Esophagus (tissue), 2 donors: ENCODE measurements around the gene GRM4. TPM values are rescaled to one million over a fixed set of nuclear protein-coding genes. Genes with fewer than 3 reads are reported as not detected.

Experiments used
- H3K27ac ChIP-seq, 2 donors: one replicate each; pipeline ENCODE4 v1.5.1; 2013; ENCODE audit warnings: low read depth in 2 of 2, mild to moderate bottlenecking in 2 of 2, inconsistent platforms in 1 of 2, low read length in 1 of 2, moderate library complexity in 1 of 2
- H3K27me3 ChIP-seq, 2 donors: one replicate each; pipeline ENCODE4 v1.6.1; 2013; ENCODE audit warnings: low read length in 2 of 2, control low read depth in 1 of 2, mild to moderate bottlenecking in 1 of 2; ENCODE audit not compliant: insufficient read depth in 2 of 2, control insufficient read depth in 1 of 2
- H3K36me3 ChIP-seq, 2 donors: one replicate each; pipeline ENCODE4 v1.6.1; 2013; ENCODE audit warnings: low read length in 1 of 2; ENCODE audit not compliant: control insufficient read depth in 2 of 2, insufficient read depth in 2 of 2
- H3K4me1 ChIP-seq, 2 donors: one replicate each; pipeline ENCODE4 v1.6.1; 2013; ENCODE audit warnings: low read length in 1 of 2; ENCODE audit not compliant: control insufficient read depth in 2 of 2, insufficient read depth in 2 of 2
- H3K4me3 ChIP-seq, 2 donors: one replicate each; pipeline ENCODE4 v1.5.1; 2013; ENCODE audit warnings: low read length in 2 of 2, mild to moderate bottlenecking in 2 of 2, low read depth in 1 of 2, moderate library complexity in 1 of 2
- H3K9me3 ChIP-seq, 2 donors: one replicate each; pipeline ENCODE4 v1.6.1; 2013; ENCODE audit warnings: mild to moderate bottlenecking in 2 of 2, low read depth in 1 of 2, low read length in 1 of 2, moderate library complexity in 1 of 2; ENCODE audit not compliant: control insufficient read depth in 2 of 2, insufficient read depth in 1 of 2
- WGBS, 2 donors: extraction: QIAGEN DNeasy Blood & Tissue Kit; methylation state at CpG; one replicate each; pipeline ENCODE4 v1.1.7; 2013; 5-methylcytosine and 5-hydroxymethylcytosine counted together
- polyA plus RNA-seq, 2 donors: library from polyadenylated mRNA; stranded (reverse); fragments of 200-250 nt; gene quantifications; one replicate each; pipeline ENCODE4 v1.2.3, GENCODE V29; 2013
- donor health status: healthy with polysubstance abuse.
- donor health status: Bipolar disorder and iron deficiency.

Gene GRM4
- polyA plus RNA-seq, 2 donors: 0.01 TPM; not detected in 1

DNA sequence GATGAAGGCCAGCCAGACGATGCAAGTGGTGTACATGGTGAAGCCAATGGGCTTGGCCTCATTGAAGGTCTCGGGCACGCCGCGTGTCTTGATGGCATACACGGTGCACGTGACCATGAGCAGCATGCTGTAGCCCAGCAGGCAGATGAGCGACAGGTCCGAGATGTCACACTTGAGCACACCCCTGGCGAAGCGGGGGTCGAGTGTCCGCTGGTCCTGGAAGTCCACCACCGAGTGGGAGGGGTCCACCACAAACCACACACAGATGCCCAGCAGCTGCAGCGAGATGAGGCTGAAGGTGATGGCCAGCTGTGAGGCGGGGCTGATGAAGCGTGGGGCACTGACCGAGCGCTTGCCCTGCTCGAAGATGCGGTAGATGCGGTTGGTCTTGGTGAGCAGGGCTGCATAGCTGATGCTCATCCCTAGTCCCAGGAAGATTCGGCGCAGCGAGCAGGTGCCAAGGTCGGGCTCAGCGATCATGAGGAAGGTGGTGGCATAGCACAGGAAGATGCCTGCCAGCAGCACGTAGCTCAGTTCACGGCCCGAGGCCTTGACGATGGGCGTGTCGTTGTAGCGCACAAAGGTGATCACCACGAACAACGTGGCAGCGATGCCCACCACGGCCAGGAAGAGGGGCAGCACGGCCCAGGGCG is 110.1 kb downstream of the GRM4 start:
- Histone ChIP-seq H3K36me3 (no peaks in the 10 kb centered on the region), H3K4me3 (no peak overlapping the region), H3K9me3 (no peaks in the 10 kb centered on the region), H3K27ac (no peak overlapping the region), H3K4me1 (no peaks in the 10 kb centered on the region), H3K27me3 (no peaks in the 10 kb centered on the region)
- 88 to 89% methylated on average over 39 to 40 of the region's 40 CpGs for WGBS, 2 donors

DNA sequence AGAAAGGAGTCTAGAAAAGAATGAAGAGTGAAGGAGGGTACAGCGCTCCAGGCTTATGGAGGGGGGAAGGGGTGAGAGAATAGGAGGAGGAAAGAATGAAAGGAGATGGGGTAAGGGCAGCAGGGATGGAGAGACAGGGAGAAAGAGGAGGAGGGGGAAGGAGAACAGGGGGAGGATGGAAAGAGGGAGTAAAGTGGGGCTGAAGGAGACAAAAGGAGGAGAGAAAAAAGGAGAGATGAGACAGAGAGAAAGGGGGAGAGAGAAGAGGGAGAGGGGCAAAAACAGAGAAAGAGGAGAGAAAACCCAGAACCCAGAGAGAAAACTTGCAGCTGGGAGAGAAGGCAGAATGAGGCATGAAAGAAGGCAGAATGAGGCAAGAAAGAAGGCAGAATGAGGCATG is 110.7 kb downstream of the GRM4 start:
- Histone ChIP-seq H3K27ac (no peak overlapping the region), H3K4me3 (no peak overlapping the region), H3K9me3 (no peaks in the 10 kb centered on the region), H3K36me3 (no peaks in the 10 kb centered on the region), H3K27me3 (no peaks in the 10 kb centered on the region), H3K4me1 (no peaks in the 10 kb centered on the region)
- 89 to 90% methylated on average over 1 of the region's 1 CpG for WGBS, 2 donors

DNA sequence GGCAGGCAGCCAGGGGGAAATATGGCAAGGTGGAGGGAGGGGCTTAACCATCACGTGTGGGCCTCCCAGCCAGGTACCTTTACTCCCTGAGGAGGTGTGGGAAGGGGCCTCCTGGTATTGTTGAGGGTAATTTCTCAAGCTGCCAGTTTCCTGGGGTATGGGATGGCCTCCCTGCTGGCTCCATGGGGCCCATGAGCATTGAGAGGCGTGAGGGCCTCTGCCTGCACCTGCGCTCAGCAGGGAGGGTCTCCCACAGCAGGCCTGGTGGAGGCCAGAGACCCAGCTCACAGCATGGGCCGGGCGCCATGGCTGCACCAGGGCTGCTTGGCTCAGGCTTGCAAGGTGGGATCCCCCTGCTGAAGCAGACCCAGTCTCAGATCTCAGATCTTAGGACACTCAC is 113.0 kb downstream of the GRM4 start:
- Histone ChIP-seq H3K36me3 (no peaks in the 10 kb centered on the region), H3K4me1 (no peaks in the 10 kb centered on the region), H3K27ac (no peak overlapping the region), H3K27me3 (no peaks in the 10 kb centered on the region), H3K9me3 (no peaks in the 10 kb centered on the region), H3K4me3 (no peak overlapping the region)
- WGBS, 2 donors: 81 to 83% methylated on average over 5 of the region's 5 CpGs

DNA sequence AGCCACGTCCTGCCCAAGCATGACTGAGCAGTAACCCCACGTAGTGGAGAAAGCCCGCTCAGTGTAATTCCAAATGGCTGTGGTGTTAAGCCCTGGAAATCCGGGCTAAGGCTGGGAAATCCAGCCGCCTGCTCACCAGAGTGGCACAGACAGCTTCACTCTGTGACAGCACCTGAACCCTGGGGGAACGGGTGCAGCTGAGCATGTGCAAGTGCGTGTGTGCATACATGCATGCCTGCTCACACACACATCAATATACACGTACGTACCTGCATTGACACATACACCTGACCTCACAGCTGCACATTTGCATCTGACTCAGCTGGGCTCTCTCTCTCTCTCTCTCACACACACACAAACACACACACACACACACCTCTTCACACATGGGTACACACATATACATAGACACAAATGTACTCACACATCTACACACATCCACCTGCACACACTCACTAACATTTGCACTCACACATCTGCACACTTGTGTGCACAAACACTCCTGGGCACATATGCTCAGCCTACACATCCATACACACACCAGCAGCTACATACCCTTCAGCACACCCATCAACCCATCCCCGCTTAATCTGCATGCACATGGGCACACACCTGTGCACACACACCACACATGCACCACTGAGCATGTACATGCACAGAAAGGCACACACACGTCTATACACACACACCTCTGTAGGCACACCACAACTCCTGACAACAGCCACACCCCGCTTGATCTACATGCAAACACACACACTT is 114.1 kb downstream of the GRM4 start:
- H3K4me3 ChIP-seq: no peak overlapping the region
- no peak overlapping the region for H3K27ac ChIP-seq
- no peaks in the 10 kb centered on the region for H3K4me1 ChIP-seq
- H3K36me3 ChIP-seq: no peaks in the 10 kb centered on the region
- 71 to 74% methylated on average over 12 of the region's 12 CpGs for WGBS, 2 donors
- H3K27me3 ChIP-seq: no peaks in the 10 kb centered on the region
- no peaks in the 10 kb centered on the region for H3K9me3 ChIP-seq

DNA sequence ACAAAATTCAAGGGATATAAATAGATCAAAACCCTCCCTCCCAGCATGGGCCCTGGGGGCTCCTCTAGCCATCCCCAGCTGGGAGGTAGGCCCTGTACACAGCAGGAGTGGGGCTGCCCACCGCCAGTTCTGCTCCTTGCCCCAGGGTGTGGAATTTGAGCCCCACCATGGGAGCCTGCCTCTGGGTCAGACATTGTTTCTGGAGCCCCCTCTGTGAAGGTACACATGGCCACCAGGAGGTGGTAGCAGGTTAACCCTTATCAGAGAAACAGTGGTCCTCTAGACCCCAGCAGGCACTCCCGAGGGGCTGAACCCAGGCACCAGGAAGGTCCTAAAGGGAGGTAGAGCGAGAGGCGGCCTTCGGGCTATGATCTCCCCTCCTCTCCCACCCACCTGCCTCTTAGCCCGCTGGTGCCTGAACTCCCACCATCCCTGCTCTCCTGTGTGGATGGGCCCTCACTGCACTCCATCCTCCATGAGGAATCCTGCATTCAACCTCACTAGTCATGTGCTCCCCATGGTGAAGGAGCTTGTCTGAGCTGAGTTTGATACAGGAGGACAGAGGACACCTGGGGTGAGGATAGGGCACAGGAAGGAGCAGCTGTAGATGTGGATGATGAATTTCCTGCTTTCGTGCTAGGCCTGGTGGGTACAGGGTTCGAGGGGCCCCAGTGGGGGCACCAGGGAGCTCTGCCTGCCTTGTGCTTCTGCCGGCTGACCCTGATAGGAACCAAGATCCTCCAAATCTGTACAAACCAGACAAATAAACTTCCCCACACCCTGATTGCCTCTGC is 114.9 kb downstream of the GRM4 start:
- H3K36me3 ChIP-seq: no peaks in the 10 kb centered on the region
- no peaks in the 10 kb centered on the region for H3K4me1 ChIP-seq
- H3K27me3 ChIP-seq: no peaks in the 10 kb centered on the region
- no peak overlapping the region for H3K4me3 ChIP-seq
- H3K27ac ChIP-seq: no peak overlapping the region
- WGBS, 2 donors: 80 to 84% methylated on average over 8 to 9 of the region's 9 CpGs
- no peaks in the 10 kb centered on the region for H3K9me3 ChIP-seq

DNA sequence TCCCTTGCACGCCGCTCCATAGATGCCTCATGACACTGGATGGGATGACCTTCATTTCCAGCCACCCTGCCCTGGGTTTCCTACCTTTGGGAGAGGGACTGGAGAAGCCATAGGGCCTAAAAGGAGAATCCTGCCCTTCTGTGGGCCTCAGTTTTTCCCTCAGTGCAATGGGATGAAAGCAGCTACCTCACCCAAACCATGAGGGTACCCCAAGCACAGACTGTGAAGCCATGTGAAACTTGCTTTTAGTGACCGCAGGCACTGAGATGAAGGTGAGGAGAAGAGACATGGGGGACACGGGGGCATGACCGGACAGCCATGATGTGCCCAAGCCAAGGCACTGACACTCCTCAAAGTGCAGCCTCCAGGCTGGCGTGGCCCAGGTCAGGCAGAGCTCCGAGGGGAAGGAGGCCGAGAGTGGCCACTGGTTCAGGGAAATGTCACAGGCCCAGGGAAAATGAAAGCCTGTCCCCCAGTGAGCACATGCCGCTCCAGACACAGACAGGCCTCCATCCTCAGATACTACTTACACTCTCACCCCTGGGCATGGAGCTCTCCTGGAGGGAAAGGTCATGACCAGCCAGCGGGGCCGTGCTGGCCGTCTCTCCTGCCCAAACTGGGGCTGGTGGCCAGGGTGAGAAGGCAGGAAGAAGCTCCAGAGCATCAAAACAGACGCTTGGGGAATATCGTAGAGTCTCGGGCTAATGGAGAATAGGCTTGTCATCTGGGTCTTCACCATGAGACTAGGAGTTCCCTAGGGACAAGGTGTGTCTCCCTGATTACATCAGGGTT is 116.2 kb downstream of the GRM4 start:
- Histone ChIP-seq H3K36me3 (no peaks in the 10 kb centered on the region), H3K9me3 (no peaks in the 10 kb centered on the region), H3K4me1 (peaks cover 0 to 3% of the 10 kb centered on the region in 2 donors), H3K4me3 (no peak overlapping the region), H3K27ac (no peak overlapping the region), H3K27me3 (no peaks in the 10 kb centered on the region)
- WGBS, 2 donors: 91 to 92% methylated on average over 15 of the region's 15 CpGs

DNA sequence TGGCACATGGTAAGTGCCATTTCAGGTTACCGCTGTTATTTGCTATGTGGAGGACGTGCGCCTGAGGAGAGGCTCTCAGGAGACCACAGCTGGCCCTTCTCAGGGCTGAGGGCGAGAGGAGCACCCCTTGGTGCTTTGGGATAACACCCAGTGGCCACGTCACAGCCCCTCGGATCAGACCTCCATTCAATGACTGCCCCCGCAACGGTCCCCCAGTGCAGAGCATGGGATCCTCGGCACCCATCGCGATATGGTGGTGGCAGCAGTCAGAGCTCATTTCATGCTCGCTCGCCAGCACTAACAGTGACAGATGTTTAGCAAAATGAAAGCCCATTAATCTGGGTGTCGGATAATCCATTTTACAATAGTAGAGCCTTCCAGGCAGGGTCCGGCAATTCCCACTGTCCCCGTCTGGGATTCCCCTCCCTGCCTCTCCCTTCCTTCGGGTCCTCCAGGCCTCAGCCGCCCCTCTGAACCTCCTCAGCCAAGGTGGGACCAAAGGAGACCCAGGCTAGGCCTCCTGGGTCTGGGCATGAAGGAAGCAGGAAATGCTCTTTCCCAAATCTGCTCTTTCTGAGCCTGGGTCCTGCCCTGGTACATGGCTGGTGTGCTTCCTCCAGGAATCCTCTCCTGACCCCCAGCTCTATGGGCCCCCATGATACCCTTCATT is 117.1 kb downstream of the GRM4 start:
- H3K9me3 ChIP-seq: peaks cover 0 to 5% of the 10 kb centered on the region in 2 donors
- no peaks in the 10 kb centered on the region for H3K36me3 ChIP-seq
- no peak overlapping the region for H3K27ac ChIP-seq
- no peak overlapping the region for H3K4me3 ChIP-seq
- H3K4me1 ChIP-seq: peaks cover 0 to 3% of the 10 kb centered on the region in 2 donors
- no peaks in the 10 kb centered on the region for H3K27me3 ChIP-seq
- WGBS, 2 donors: 77 to 80% methylated on average over 18 of the region's 18 CpGs

DNA sequence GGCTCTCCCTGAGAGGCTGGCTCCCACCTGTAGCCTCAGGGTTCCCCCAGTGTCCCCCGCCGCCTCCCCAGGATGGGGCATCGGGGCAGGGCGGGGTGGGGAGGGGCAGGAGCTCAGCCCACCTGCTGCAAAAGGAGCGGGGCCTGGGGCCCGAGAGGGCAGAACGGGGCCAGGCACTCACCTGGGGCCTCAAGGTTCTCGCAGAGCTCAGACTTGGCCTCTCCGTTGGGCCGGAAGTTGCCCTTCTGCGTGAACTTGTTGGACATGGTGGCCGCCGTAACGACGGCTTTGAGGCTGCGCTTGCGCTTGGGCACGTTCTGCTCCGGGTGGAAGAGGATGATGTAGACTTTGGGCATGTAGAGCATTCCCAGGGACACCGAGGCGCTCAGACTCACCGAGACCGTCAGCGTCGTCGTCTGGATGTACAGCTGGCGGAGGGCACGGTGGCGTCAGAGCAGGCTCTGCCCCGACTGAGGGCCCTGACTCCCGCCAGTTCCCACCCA is 117.9 kb downstream of the GRM4 start:
- WGBS, 2 donors: 80 to 87% methylated on average over 31 of the region's 31 CpGs
- Histone ChIP-seq H3K36me3 (no peaks in the 10 kb centered on the region), H3K27me3 (no peaks in the 10 kb centered on the region)

More for the DNA sequence above, 117.9 kb downstream of the GRM4 start:
- Histone ChIP-seq H3K27ac (no peak overlapping the region), H3K4me1 (peaks cover 0 to 3% of the 10 kb centered on the region in 2 donors), H3K9me3 (peaks cover 0 to 8% of the 10 kb centered on the region in 2 donors), H3K4me3 (no peak overlapping the region)
